KBM-7 (cell line): ENCODE data around the gene COMP.

Experiments used
- DNase-seq: peaks from one replicate; pipeline ENCODE4 v3.0.0-alpha.2; 2015
- in situ Hi-C: fragments of 300-500 bp; cut with MboI; formaldehyde crosslinking; loops from 2 replicates; pipeline ENCODE4 v1.14.3; 2020; ENCODE audit warnings: low sequenced_read_pairs, low pct_unique_long_range_greater_than_20kb, mixed read lengths

The COMP gene

GRCh38 chr19:18759995-18760426 is 31.1 kb downstream of the COMP start:
- no peak for DNase-seq
- in situ Hi-C loops: no loop called here

- in situ Hi-C loops: no loop called here
- DNase-seq: no peak
These were observed 31.7 kb downstream of the COMP start for GRCh38 chr19:18759304-18759994.

GRCh38 chr19:18756896-18757295 is 34.2 kb downstream of the COMP start:
- in situ Hi-C loops: no loop called here
- DNase-seq: no peak

- in situ Hi-C loops: no loop called here
- DNase-seq: no peak
These were observed 36.6 kb downstream of the COMP start for GRCh38 chr19:18754501-18754900.

GRCh38 chr19:18751571-18751970 is 39.5 kb downstream of the COMP start:
- in situ Hi-C loops: no loop called here
- DNase-seq: no peak

- no peak for DNase-seq
- in situ Hi-C loops: no loop called here
These were observed 40.7 kb downstream of the COMP start for GRCh38 chr19:18750295-18750970.

- in situ Hi-C loops: no loop called here
- no peak for DNase-seq
These were observed 41.5 kb downstream of the COMP start for GRCh38 chr19:18749362-18750231.

- no peak for DNase-seq
- in situ Hi-C loops: no loop called here
These were observed 44.4 kb downstream of the COMP start for GRCh38 chr19:18746401-18747325.

- DNase-seq: no peak
- in situ Hi-C loops: no loop called here
These were observed 45.2 kb downstream of the COMP start for GRCh38 chr19:18745931-18746330.

- in situ Hi-C loops: no loop called here
- no peak for DNase-seq
These were observed 45.9 kb downstream of the COMP start for GRCh38 chr19:18745012-18745735.

- in situ Hi-C loops: no loop called here
- DNase-seq: no peak
These were observed 47.2 kb downstream of the COMP start for GRCh38 chr19:18743784-18744418.

GRCh38 chr19:18742838-18743783 is 48.0 kb downstream of the COMP start:
- DNase-seq: no peak
- in situ Hi-C loops: no loop called here

- no peak for DNase-seq
- in situ Hi-C loops: no loop called here
These were observed 48.8 kb downstream of the COMP start for GRCh38 chr19:18742324-18742723.

- no peak for DNase-seq
- in situ Hi-C loops: no loop called here
These were observed 49.7 kb downstream of the COMP start for GRCh38 chr19:18741124-18742121.

GRCh38 chr19:18738961-18739690 is 52.0 kb downstream of the COMP start:
- in situ Hi-C loops: no loop called here
- DNase-seq: no peak
